HCT116 (cell line): ENCODE results near the gene SHISAL2A. TPM values are rescaled to one million over a fixed set of nuclear protein-coding genes. Genes with fewer than 3 reads are reported as not detected.

ENCODE experiments used
- ATAC-seq: fragments of 200-7000 bp; cut with Tn5 transposase; 2 replicates; pipeline ENCODE4 v1.9.1; 2020; ENCODE audit warnings: mild to moderate bottlenecking, moderate library complexity
- BruUV-seq: library from RNA; stranded (reverse); fragments of 400-500 nt; replicated peaks from 2 replicates; lab custom pipeline; 2021; lab: Mats Ljungman, UMichigan
- CTCF ChIA-PET: fragments of 300-600 bp; sonication (Branson Sonifier 250); formaldehyde crosslinking; loops from one replicate; lab custom pipeline; 2021; ENCODE audit warnings: antibody characterized with exemption; lab: Charles Lee
- POLR2A ChIA-PET: fragments of 300-600, 350-600 bp; sonication (Branson Sonifier 250); formaldehyde crosslinking; loops from one replicate; lab custom pipeline; 2021; ENCODE audit warnings: antibody characterized with exemption; lab: Charles Lee
- RAD21 ChIA-PET, 2 experiments: fragments of 300-600 bp; sonication (Branson Sonifier 250); formaldehyde crosslinking; loops; one replicate each; lab custom pipeline; 2023; ENCODE audit warnings: low total read pairs in 2 of 2; ENCODE audit not compliant: uncharacterized antibody in 2 of 2, unreplicated experiment in 2 of 2, low non-redundant PET in 1 of 2; lab: Charles Lee
- DNase-seq: peaks from one replicate; pipeline ENCODE4 v3.0.0-alpha.2; 2010; ENCODE audit warnings: low read depth, low spot score
- H2AFZ ChIP-seq: fragments of 200-600 bp; shearing (Covaris generic), sonication (generic); 2 replicates; pipeline ENCODE4 v1.6.1; 2017; ENCODE audit warnings: low read depth, mixed run types, mixed read lengths, antibody characterized with exemption, low read length; ENCODE audit not compliant: poor library complexity, severe bottlenecking
- H3K27ac ChIP-seq: 2 replicates; pipeline ENCODE4 v1.5.1; 2012; ENCODE audit warnings: low read depth, low read length
- H3K27me3 ChIP-seq: fragments of 200-600 bp; sonication (generic); 2 replicates; pipeline ENCODE4 v1.6.1; 2016; ENCODE audit warnings: mixed run types, low read length, mixed read lengths; ENCODE audit not compliant: insufficient read depth
- H3K36me3 ChIP-seq, 2 experiments: fragments of 200-500 bp in 1 of 2; fragments of 200-600 bp in 1 of 2; sonication (Bioruptor generic) in 1 of 2; sonication (generic) in 1 of 2; 2 replicates each; pipeline versions ENCODE4 v1.5.1 to v1.6.1; 2014 to 2016; ENCODE audit warnings: low read length in 2 of 2, inconsistent platforms in 1 of 2, mixed read lengths in 1 of 2, mixed run types in 1 of 2; ENCODE audit not compliant: insufficient read depth in 2 of 2, control insufficient read depth in 1 of 2
- H3K4me1 ChIP-seq, 2 experiments: fragments of 200-600 bp in 1 of 2; sonication (generic) in 1 of 2; 2 replicates each; pipeline versions ENCODE4 v1.5.1 to v1.6.1; 2012 to 2017; ENCODE audit warnings: low read length in 2 of 2, inconsistent platforms in 1 of 2, mild to moderate bottlenecking in 1 of 2, mixed read lengths in 1 of 2, mixed run types in 1 of 2, moderate library complexity in 1 of 2; ENCODE audit not compliant: insufficient read depth in 2 of 2, control insufficient read depth in 1 of 2
- H3K4me2 ChIP-seq: fragments of 200-600 bp; sonication (generic); 2 replicates; pipeline ENCODE4 v1.6.1; 2017; ENCODE audit warnings: mixed run types, low read length, mixed read lengths
- H3K4me3 ChIP-seq, 2 experiments: fragments of 200-600 bp in 1 of 2; sonication (generic) in 1 of 2; replicated peaks in 1 of 2; 2 replicates each; pipeline ENCODE4 v1.5.1; 2011 to 2016; ENCODE audit warnings: low read length in 2 of 2, control low read depth in 1 of 2, low read depth in 1 of 2, mild to moderate bottlenecking in 1 of 2, mixed read lengths in 1 of 2, mixed run types in 1 of 2
- H3K79me2 ChIP-seq: fragments of 200-600 bp; sonication (generic); 2 replicates; pipeline ENCODE4 v1.6.1; 2017; ENCODE audit warnings: mild to moderate bottlenecking, mixed run types, low read length, moderate library complexity, mixed read lengths; ENCODE audit not compliant: insufficient read depth
- H3K9ac ChIP-seq: fragments of 200-600 bp; sonication (generic); 2 replicates; pipeline ENCODE4 v1.6.1; 2016; ENCODE audit warnings: low read length, mixed read lengths
- H3K9me2 ChIP-seq: fragments of 200-600 bp; sonication (generic), shearing (Covaris generic); 2 replicates; pipeline ENCODE4 v1.6.1; 2017; ENCODE audit warnings: mixed run types, mild to moderate bottlenecking, moderate library complexity; ENCODE audit not compliant: insufficient read depth
- H3K9me3 ChIP-seq, 2 experiments: fragments of 200-500 bp in 1 of 2; fragments of 200-600 bp in 1 of 2; sonication (Bioruptor generic) in 1 of 2; sonication (generic) in 1 of 2; 2 replicates each; pipeline ENCODE4 v1.6.1; 2014 to 2017; ENCODE audit warnings: low read length in 2 of 2, mixed read lengths in 2 of 2, inconsistent platforms in 1 of 2, low read depth in 1 of 2, mild to moderate bottlenecking in 1 of 2, mixed run types in 1 of 2, moderate library complexity in 1 of 2; ENCODE audit not compliant: control insufficient read depth in 1 of 2, insufficient read depth in 1 of 2
- H4K20me1 ChIP-seq: fragments of 200-600 bp; sonication (generic), shearing (Covaris generic); 2 replicates; pipeline ENCODE4 v1.6.1; 2017; ENCODE audit warnings: mixed run types, mild to moderate bottlenecking, moderate library complexity; ENCODE audit not compliant: insufficient read depth
- ATF3 ChIP-seq: IDR thresholded peaks from 2 replicates; pipeline ENCODE4 v1.6.1; 2012
- CBX3 ChIP-seq: IDR thresholded peaks from 2 replicates; pipeline ENCODE4 v1.6.1; 2012; ENCODE audit warnings: low read depth
- CEBPB ChIP-seq: IDR thresholded peaks from 2 replicates; pipeline ENCODE4 v1.6.1; 2012; ENCODE audit warnings: low read depth
- ELF1 ChIP-seq: IDR thresholded peaks from 2 replicates; pipeline ENCODE4 v1.6.1; 2012; ENCODE audit warnings: low read depth, borderline replicate concordance
- EZH2 ChIP-seq: fragments of 200-600 bp; sonication (generic); IDR thresholded peaks from 2 replicates; pipeline ENCODE4 v1.6.1; 2017; ENCODE audit warnings: antibody characterized with exemption, mixed run types
- FOSL1 ChIP-seq: IDR thresholded peaks from 2 replicates; pipeline ENCODE4 v1.6.1; 2012; ENCODE audit warnings: low read depth
- JUND ChIP-seq: IDR thresholded peaks from 2 replicates; pipeline ENCODE4 v1.6.1; 2012
- POLR2A ChIP-seq: IDR thresholded peaks from 2 replicates; pipeline ENCODE4 v1.7.0; 2011; ENCODE audit warnings: borderline replicate concordance; ENCODE audit not compliant: insufficient read depth, insufficient read length; ENCODE audit errors: extremely low read depth
- POLR2AphosphoS5 ChIP-seq: IDR thresholded peaks from 2 replicates; pipeline ENCODE4 v1.6.1; 2011; ENCODE audit warnings: mild to moderate bottlenecking, low read depth, low read length, moderate library complexity
- REST ChIP-seq: IDR thresholded peaks from 2 replicates; pipeline ENCODE4 v1.6.1; 2012; ENCODE audit warnings: low read depth
- SIN3A ChIP-seq: IDR thresholded peaks from 2 replicates; pipeline ENCODE4 v1.6.1; 2012; ENCODE audit warnings: low read depth
- SP1 ChIP-seq: IDR thresholded peaks from 2 replicates; pipeline ENCODE4 v1.6.1; 2012; ENCODE audit warnings: low read depth
- SRF ChIP-seq: IDR thresholded peaks from 2 replicates; pipeline ENCODE4 v1.6.1; 2012; ENCODE audit warnings: low read depth
- TCF7L2 ChIP-seq: IDR thresholded peaks from 2 replicates; pipeline ENCODE4 v1.7.0; 2011; ENCODE audit warnings: borderline replicate concordance, inconsistent platforms; ENCODE audit not compliant: insufficient read depth, insufficient read length; ENCODE audit errors: extremely low read depth
- YY1 ChIP-seq: IDR thresholded peaks from 2 replicates; pipeline ENCODE4 v1.6.1; 2011; ENCODE audit warnings: low read length, low read depth, moderate library complexity, mild to moderate bottlenecking; ENCODE audit not compliant: insufficient replicate concordance; ENCODE audit errors: extremely low read depth
- ZBTB33 ChIP-seq: IDR thresholded peaks from 2 replicates; pipeline ENCODE4 v1.6.1; 2011; ENCODE audit warnings: mild to moderate bottlenecking, low read length, moderate library complexity; ENCODE audit not compliant: insufficient replicate concordance; ENCODE audit errors: extremely low read depth
- ZNF274 ChIP-seq: fragments of 200-500 bp; sonication (Bioruptor generic); IDR thresholded peaks from 2 replicates; pipeline ENCODE4 v1.6.1; 2014; ENCODE audit warnings: mild to moderate bottlenecking, low read depth, low read length, inconsistent platforms
- intact Hi-C: fragments of 100-400 bp; cut with micrococcal nuclease; formaldehyde crosslinking; loops from 2 replicates; pipeline ENCODE4 v1.10.0; 2022
- total RNA-seq: library from RNA; stranded (reverse); gene quantifications from one replicate; pipeline ENCODE4 v1.2.1, GENCODE V29; 2021; ENCODE audit not compliant: unreplicated experiment

SHISAL2A gene
- total RNA-seq, 1 experiment from 2014 or later: not detected

GRCh38 chr1:52667290-52667689 is 34.3 kb downstream of the SHISAL2A start:
- H3K27me3 ChIP-seq: no peaks in the 10 kb centered on the region
- ChIA-PET RAD21 (no interaction called here), POLR2A (no interaction called here), CTCF (interaction anchor here (1.3 kb wide), 1 partner anchor 302 kb away, joined by 6 read pairs; the partner anchor contains the start of gene CC2D1B)
- H3K27ac ChIP-seq: no peak overlapping the region
- H2AFZ ChIP-seq: no peak overlapping the region
- TF ChIP-seq SRF (no peak), ZBTB33 (no peak), POLR2A (no peak), ZNF274 (no peak), EZH2 (no peak), TCF7L2 (no peak), CBX3 (no peak), SIN3A (no peak)
- no peak overlapping the region for H3K9ac ChIP-seq
- no peak overlapping the region for H3K4me2 ChIP-seq
- DNase-seq: no peak
- H3K4me3 ChIP-seq: no peak overlapping the region
- no peaks in the 10 kb centered on the region for H3K79me2 ChIP-seq
- no peak for ATAC-seq
- intact Hi-C loops: no loop called here
- no TSS peak for BruUV-seq
- H3K4me1 ChIP-seq: peaks cover 0 to 12% of the 10 kb centered on the region in 2 experiments; a peak in 2 of 4 replicates
- no peaks in the 10 kb centered on the region for H4K20me1 ChIP-seq
- H3K9me3 ChIP-seq: no peaks in the 10 kb centered on the region
- H3K9me2 ChIP-seq: no peaks in the 10 kb centered on the region
- H3K36me3 ChIP-seq: no peaks in the 10 kb centered on the region

GRCh38 chr1:52667984-52668383 is 35.0 kb downstream of the SHISAL2A start:
- ATAC-seq (no peak), DNase-seq (no peak)
- Histone ChIP-seq H3K4me3 (no peak overlapping the region), H4K20me1 (no peaks in the 10 kb centered on the region), H3K27ac (no peak overlapping the region), H3K4me2 (no peak overlapping the region), H3K9me3 (no peaks in the 10 kb centered on the region), H2AFZ (no peak overlapping the region), H3K79me2 (no peaks in the 10 kb centered on the region), H3K36me3 (no peaks in the 10 kb centered on the region), H3K27me3 (no peaks in the 10 kb centered on the region), H3K9ac (no peak overlapping the region), H3K9me2 (no peaks in the 10 kb centered on the region), H3K4me1 (peaks cover 0 to 6% of the 10 kb centered on the region in 2 experiments; a peak in 2 of 4 replicates)
- ChIA-PET RAD21 (no interaction called here), POLR2A (no interaction called here), CTCF (no interaction called here)
- intact Hi-C loops: no loop called here
- no TSS peak for BruUV-seq
- TF ChIP-seq SP1 (no peak), JUND (no peak), ATF3 (no peak), FOSL1 (no peak), YY1 (no peak), SRF (no peak), POLR2AphosphoS5 (no peak), EZH2 (no peak), SIN3A (no peak), ELF1 (no peak), REST (no peak), CEBPB (no peak), POLR2A (no peak), CBX3 (no peak)
